ENCODE data around the gene TMOD2. TPM values are rescaled to one million over a fixed set of nuclear protein-coding genes. Genes with fewer than 3 reads are reported as not detected.

The TMOD2 gene
- total RNA-seq, 2 experiments from 2014 or later, result 6.2 to 6.5 TPM

DNA sequence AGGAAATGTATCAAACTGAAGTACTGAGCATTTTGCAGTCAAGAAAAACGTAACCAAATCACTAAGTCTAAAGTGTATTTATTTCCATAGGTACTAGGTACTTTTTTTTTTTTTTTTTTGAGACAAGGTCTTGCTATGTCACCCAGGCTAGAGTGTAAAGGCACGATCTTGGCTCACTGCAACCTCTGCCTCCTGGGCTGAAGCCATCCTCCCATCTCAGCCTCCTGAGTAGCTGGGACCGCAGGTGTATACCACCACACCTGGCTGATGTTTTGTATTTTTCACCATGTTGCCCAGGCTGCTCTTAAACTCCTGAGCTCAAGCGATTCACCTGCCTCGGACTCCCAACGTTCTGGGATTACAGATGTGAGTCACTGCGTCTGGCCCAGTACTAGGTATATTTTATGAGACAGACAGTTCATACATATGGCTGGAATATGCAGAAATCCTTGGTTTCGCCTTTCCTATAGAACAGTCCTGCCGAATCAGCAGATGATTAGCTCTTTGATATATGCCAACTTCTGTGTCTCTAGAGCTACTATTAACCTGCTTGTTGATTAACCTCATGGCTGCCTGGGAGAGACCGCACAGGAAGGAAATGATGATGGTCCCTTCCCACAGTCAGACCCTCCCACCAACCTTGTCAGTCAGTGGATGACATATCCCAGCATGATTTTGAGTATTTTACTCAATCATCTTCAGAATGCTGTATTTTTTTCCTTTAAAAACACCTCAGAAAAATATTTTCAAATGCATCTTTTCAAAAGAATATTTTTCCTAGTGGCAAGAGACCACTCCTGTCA, 110.4 kb downstream of the TMOD2 start:
- CTCF ChIA-PET, result interaction anchor here (0.6 to 1.5 kb wide), 5 partner anchors 17 to 318 kb away, joined by 3 to 4 read pairs (median 3); no protein-coding TSS in a partner anchor
- POLR2A ChIA-PET, result interaction anchor here (0.5 to 2.1 kb wide), 6 partner anchors 10 to 1334 kb away, joined by 3 to 12 read pairs (median 4); partner anchors contain the start of gene TMOD3
- peaks cover 55% of the 10 kb centered on the region for H3K36me3 Mint-ChIP-seq (ENCODE audit: low read depth)
- peaks cover 3% of the 10 kb centered on the region for H3K9me3 Mint-ChIP-seq
- no peaks in the 10 kb centered on the region for H3K27me3 Mint-ChIP-seq
- peak overlapping the region; percentile 68 for H3K27ac Mint-ChIP-seq
- DNase-seq, result peak; percentile 83
- H3K4me3 Mint-ChIP-seq, result peak overlapping the region; percentile 57
- H3K4me1 Mint-ChIP-seq, result peaks cover 49% of the 10 kb centered on the region

DNA sequence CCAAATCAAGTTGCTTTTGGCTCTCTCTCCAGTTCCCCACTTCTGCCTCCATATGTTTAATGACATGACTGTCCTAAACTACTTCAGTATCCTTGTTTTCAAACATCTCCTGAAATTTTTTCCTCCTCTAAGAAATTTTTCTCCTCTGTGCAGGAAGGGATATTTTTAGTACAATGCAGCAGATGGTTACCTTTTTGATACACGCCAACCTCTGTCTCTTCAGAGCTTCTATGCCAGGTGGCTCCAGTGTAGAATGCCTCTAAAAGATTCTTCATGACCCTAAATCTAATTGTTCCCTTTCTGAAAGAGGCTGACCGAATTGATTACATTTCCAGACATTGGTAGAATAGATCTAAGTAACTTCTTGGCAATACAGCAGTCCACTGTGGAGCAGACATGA, 111.7 kb downstream of the TMOD2 start:
- CTCF ChIA-PET, result interaction anchor here (1.0 to 1.1 kb wide), 2 partner anchors 8 to 26 kb away, joined by 4 read pairs; no protein-coding TSS in a partner anchor
- POLR2A ChIA-PET, result interaction anchor here (1.1 to 2.1 kb wide), 2 partner anchors 20 to 33 kb away, joined by 3 to 12 read pairs; partner anchors contain the start of gene TMOD3
- Mint-ChIP-seq H3K27me3 (no peaks in the 10 kb centered on the region), H3K4me3 (no peak overlapping the region), H3K36me3 (ENCODE audit: low read depth) (peaks cover 63% of the 10 kb centered on the region), H3K27ac (no peak overlapping the region), H3K9me3 (peaks cover 3% of the 10 kb centered on the region), H3K4me1 (peaks cover 47% of the 10 kb centered on the region)
- DNase-seq, result no peak

- H3K27ac Mint-ChIP-seq, result no peak overlapping the region
- DNase-seq, result no peak
- ChIA-PET CTCF (no interaction called here), POLR2A (interaction anchor here (1.2 kb wide), 1 partner anchor 15 kb away, joined by 3 read pairs; no protein-coding TSS in a partner anchor)
- H3K9me3 Mint-ChIP-seq, result no peaks in the 10 kb centered on the region
- peaks cover 64% of the 10 kb centered on the region for H3K36me3 Mint-ChIP-seq (ENCODE audit: low read depth)
- no peak overlapping the region for H3K4me3 Mint-ChIP-seq
- H3K4me1 Mint-ChIP-seq, result peaks cover 41% of the 10 kb centered on the region
- H3K27me3 Mint-ChIP-seq, result no peaks in the 10 kb centered on the region
Observed at GRCh38 chr15:51864408-51865056, 113.1 kb downstream of the TMOD2 start.

- peaks cover 61% of the 10 kb centered on the region for H3K36me3 Mint-ChIP-seq (ENCODE audit: low read depth)
- peaks cover 39% of the 10 kb centered on the region for H3K4me1 Mint-ChIP-seq
Observed at GRCh38 chr15:51865317-51865716, 113.9 kb downstream of the TMOD2 start.

More at GRCh38 chr15:51865317-51865716, 113.9 kb downstream of the TMOD2 start:
- no peak overlapping the region for H3K4me3 Mint-ChIP-seq
- H3K27ac Mint-ChIP-seq, result no peak overlapping the region
- ChIA-PET POLR2A (interaction anchor here (0.8 to 1.2 kb wide), 2 partner anchors 9 to 14 kb away, joined by 3 read pairs; no protein-coding TSS in a partner anchor), CTCF (no interaction called here)
- H3K27me3 Mint-ChIP-seq, result no peaks in the 10 kb centered on the region
- H3K9me3 Mint-ChIP-seq, result no peaks in the 10 kb centered on the region
- no peak for DNase-seq

Other genes with a start within 250 kb of the TMOD2 start
- 1 to 10 TPM; 6.1 TPM for gene DMXL2, start 128.8 kb upstream of the TMOD2 start, total RNA-seq
- not detected for gene SCG3, start 70.1 kb upstream of the TMOD2 start, total RNA-seq
- gene LYSMD2, start 13.9 kb upstream of the TMOD2 start, total RNA-seq, result 10 to 100 TPM; 14.8 to 14.9 TPM
- 10 to 100 TPM; 77.5 to 79.6 TPM for gene TMOD3, start 78.1 kb downstream of the TMOD2 start, total RNA-seq
- gene LEO1, start 220.2 kb downstream of the TMOD2 start, total RNA-seq, result 10 to 100 TPM; 31.2 to 32.8 TPM